Progenitor cell of endocrine pancreas (in vitro differentiated cells): ENCODE measurements around the gene RAB10. TPM values are rescaled to one million over a fixed set of nuclear protein-coding genes. Genes with fewer than 3 reads are reported as not detected.

ENCODE experiments used
- DNase-seq: peaks from one replicate; pipeline ENCODE4 v3.0.0; 2021; ENCODE audit warnings: low spot score; ENCODE audit not compliant: unreplicated experiment
- H3K27ac Mint-ChIP-seq: 2 replicates; pipeline ENCODE4 v1.8.0; 2021; ENCODE audit warnings: mild to moderate bottlenecking, moderate library complexity, mixed read lengths
- H3K27me3 Mint-ChIP-seq: 2 replicates; pipeline ENCODE4 v1.8.0; 2021; ENCODE audit warnings: mixed read lengths
- H3K36me3 Mint-ChIP-seq: 2 replicates; pipeline ENCODE4 v1.8.0; 2022; ENCODE audit warnings: mixed read lengths; ENCODE audit not compliant: insufficient read depth
- H3K4me1 Mint-ChIP-seq: 2 replicates; pipeline ENCODE4 v1.8.0; 2021; ENCODE audit warnings: low read depth, mixed read lengths
- H3K4me3 Mint-ChIP-seq: 2 replicates; pipeline ENCODE4 v1.8.0; 2021; ENCODE audit warnings: low read depth, mild to moderate bottlenecking, moderate library complexity, mixed read lengths
- H3K9me3 Mint-ChIP-seq: 2 replicates; pipeline ENCODE4 v1.8.0; 2021; ENCODE audit warnings: low read depth, mixed read lengths
- long read RNA-seq: library from polyadenylated mRNA; unstranded; transcript quantifications from one replicate; pipeline ENCODE4 v2.0.0, GENCODE V29; 2020
- total RNA-seq: library from RNA; stranded (reverse); gene quantifications from 2 replicates; pipeline ENCODE4 v1.2.1, GENCODE V29; 2021
- TF ChIP-seq, protein P1 (sequence below): fragments of 200-600 bp; sonication (generic); IDR thresholded peaks from one replicate; pipeline ENCODE4 v1.5.0; 2021; ENCODE audit warnings: antibody characterized with exemption, mild to moderate bottlenecking; ENCODE audit not compliant: unreplicated experiment

Gene RAB10
- total RNA-seq: 106 and 114 TPM in 2 replicates
- long read RNA-seq, transcript RAB10-201 (6 exons, 3,535 nt): major isoform, 137 of 164 reads
- long read RNA-seq, partial matches to known transcripts: 18 of 164 reads
- long read RNA-seq, other reads (novel, unspliced or antisense): 8 of 164 reads

- H3K36me3 Mint-ChIP-seq: peaks cover 10% of the 10 kb centered on the region
- H3K4me3 Mint-ChIP-seq: peak within 1 kb of the TSS; percentile 94
- no peaks in the 10 kb centered on the region for H3K27me3 Mint-ChIP-seq
- peak within 1 kb of the TSS; percentile 98 for H3K27ac Mint-ChIP-seq
- no peaks in the 10 kb centered on the region for H3K9me3 Mint-ChIP-seq
- H3K4me1 Mint-ChIP-seq: peaks cover 14% of the 10 kb centered on the region
- TF ChIP-seq, protein P1, sequence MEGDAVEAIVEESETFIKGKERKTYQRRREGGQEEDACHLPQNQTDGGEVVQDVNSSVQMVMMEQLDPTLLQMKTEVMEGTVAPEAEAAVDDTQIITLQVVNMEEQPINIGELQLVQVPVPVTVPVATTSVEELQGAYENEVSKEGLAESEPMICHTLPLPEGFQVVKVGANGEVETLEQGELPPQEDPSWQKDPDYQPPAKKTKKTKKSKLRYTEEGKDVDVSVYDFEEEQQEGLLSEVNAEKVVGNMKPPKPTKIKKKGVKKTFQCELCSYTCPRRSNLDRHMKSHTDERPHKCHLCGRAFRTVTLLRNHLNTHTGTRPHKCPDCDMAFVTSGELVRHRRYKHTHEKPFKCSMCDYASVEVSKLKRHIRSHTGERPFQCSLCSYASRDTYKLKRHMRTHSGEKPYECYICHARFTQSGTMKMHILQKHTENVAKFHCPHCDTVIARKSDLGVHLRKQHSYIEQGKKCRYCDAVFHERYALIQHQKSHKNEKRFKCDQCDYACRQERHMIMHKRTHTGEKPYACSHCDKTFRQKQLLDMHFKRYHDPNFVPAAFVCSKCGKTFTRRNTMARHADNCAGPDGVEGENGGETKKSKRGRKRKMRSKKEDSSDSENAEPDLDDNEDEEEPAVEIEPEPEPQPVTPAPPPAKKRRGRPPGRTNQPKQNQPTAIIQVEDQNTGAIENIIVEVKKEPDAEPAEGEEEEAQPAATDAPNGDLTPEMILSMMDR: no peak
- peak; percentile 99 for DNase-seq
Observed at GRCh38 chr2:26033818-26034636, at the start of gene RAB10. Gene RAB10, plus strand, starts transcription at chr2:26034084. Its CDS starts 525 bp downstream, at chr2:26034609.

DNA sequence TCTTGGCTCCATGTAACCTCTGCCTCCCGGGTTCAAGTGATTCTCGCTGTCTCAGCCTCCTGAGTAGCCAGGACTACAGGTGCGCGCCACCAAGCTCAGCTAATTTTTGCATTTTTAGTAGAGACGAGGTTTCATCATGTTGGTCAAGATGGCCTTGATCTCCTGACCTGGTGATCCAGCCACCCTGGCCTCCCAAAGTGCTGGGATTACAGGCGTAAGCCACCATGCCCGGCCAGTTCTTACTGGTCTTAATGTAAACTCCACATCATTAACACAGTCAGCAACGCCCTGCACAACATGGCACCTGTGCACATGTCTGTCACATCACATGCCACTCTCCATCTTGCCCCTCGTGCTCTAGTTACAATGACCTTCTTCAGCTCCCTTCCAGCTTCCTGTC, 45.8 kb upstream of the RAB10 start:
- TF ChIP-seq, protein P1: no peak
- DNase-seq: no peak
- Mint-ChIP-seq H3K36me3 (no peaks in the 10 kb centered on the region), H3K4me3 (no peak overlapping the region), H3K27me3 (peaks cover 9% of the 10 kb centered on the region), H3K9me3 (no peaks in the 10 kb centered on the region), H3K27ac (no peak overlapping the region), H3K4me1 (peaks cover under 1% of the 10 kb centered on the region)

GRCh38 chr2:25989154-25989553, 44.7 kb upstream of the RAB10 start:
- no peak overlapping the region for H3K27ac Mint-ChIP-seq
- no peaks in the 10 kb centered on the region for H3K36me3 Mint-ChIP-seq
- no peaks in the 10 kb centered on the region for H3K4me1 Mint-ChIP-seq
- peaks cover 12% of the 10 kb centered on the region for H3K27me3 Mint-ChIP-seq
- no peaks in the 10 kb centered on the region for H3K9me3 Mint-ChIP-seq
- H3K4me3 Mint-ChIP-seq: no peak overlapping the region
- no peak for DNase-seq
- TF ChIP-seq, protein P1: no peak

GRCh38 chr2:25991965-25992364, 41.9 kb upstream of the RAB10 start:
- H3K36me3 Mint-ChIP-seq: no peaks in the 10 kb centered on the region
- no peaks in the 10 kb centered on the region for H3K9me3 Mint-ChIP-seq
- DNase-seq: no peak

GRCh38 chr2:25992556-25992955, 41.3 kb upstream of the RAB10 start:
- TF ChIP-seq, protein P1: no peak
- Mint-ChIP-seq H3K36me3 (no peaks in the 10 kb centered on the region), H3K4me3 (no peak overlapping the region), H3K9me3 (no peaks in the 10 kb centered on the region), H3K4me1 (no peaks in the 10 kb centered on the region), H3K27ac (no peak overlapping the region), H3K27me3 (peaks cover 12% of the 10 kb centered on the region)
- DNase-seq: no peak

More at GRCh38 chr2:25991965-25992364, 41.9 kb upstream of the RAB10 start:
- no peak overlapping the region for H3K27ac Mint-ChIP-seq
- H3K4me3 Mint-ChIP-seq: no peak overlapping the region
- H3K4me1 Mint-ChIP-seq: no peaks in the 10 kb centered on the region
- TF ChIP-seq, protein P1: no peak
- H3K27me3 Mint-ChIP-seq: peaks cover 12% of the 10 kb centered on the region
